HUES6 (cell line): ENCODE measurements around the gene GRM4.

Source experiments
- H3K27ac ChIP-seq: 2 replicates; pipeline ENCODE4 v1.7.0; 2013; ENCODE audit warnings: low read depth, mild to moderate bottlenecking, low read length, inconsistent platforms
- H3K27me3 ChIP-seq: 2 replicates; pipeline ENCODE4 v1.6.1; 2013; ENCODE audit warnings: low read length; ENCODE audit not compliant: control insufficient read depth, insufficient read depth
- H3K36me3 ChIP-seq: 2 replicates; pipeline ENCODE4 v1.6.1; 2013; ENCODE audit warnings: low read length; ENCODE audit not compliant: control insufficient read depth, insufficient read depth
- H3K4me1 ChIP-seq: 2 replicates; pipeline ENCODE4 v1.6.1; 2013; ENCODE audit warnings: low read length; ENCODE audit not compliant: control insufficient read depth, insufficient read depth
- H3K4me3 ChIP-seq: 2 replicates; pipeline ENCODE4 v1.5.1; 2013; ENCODE audit warnings: low read depth, low read length
- H3K9ac ChIP-seq: one replicate; pipeline ENCODE4 v1.6.1; 2013; ENCODE audit warnings: mild to moderate bottlenecking, low read length
- H3K9me3 ChIP-seq: 2 replicates; pipeline ENCODE4 v1.6.1; 2013; ENCODE audit warnings: low read depth, low read length; ENCODE audit not compliant: control insufficient read depth, insufficient read depth

GRM4 gene

DNA sequence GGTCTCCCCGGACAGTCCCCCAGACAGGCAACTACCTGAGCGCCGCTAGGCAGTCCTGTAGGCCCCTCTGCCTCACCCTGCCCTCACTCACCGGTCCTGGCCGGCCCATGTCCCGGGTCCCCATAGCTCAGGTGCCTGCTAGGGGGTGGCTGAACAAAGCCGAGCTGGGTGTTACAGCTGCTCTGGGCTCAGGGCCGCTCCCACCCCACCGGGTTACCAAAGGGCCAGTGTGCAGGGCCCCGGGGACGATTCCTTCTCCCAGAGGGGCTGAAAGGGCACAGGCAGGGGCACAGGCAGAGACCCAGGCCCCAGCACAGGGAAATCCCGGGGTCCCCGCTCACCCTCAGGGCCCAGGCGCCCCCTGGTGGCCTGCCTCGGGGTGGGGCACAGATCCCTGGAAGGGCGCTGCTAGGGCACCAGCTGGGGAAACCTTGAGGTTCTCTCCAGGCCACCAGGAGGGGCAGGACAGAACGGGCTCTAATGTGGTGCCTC is 118.4 kb downstream of the GRM4 start:
- Histone ChIP-seq H3K4me3 (no peak overlapping the region), H3K9me3 (peaks cover 5% of the 10 kb centered on the region), H3K27ac (no peak overlapping the region), H3K9ac (no peak overlapping the region), H3K4me1 (peaks cover 3% of the 10 kb centered on the region; the same call in 1 of the 2 replicates), H3K27me3 (no peaks in the 10 kb centered on the region), H3K36me3 (peaks cover 8% of the 10 kb centered on the region; the same call in 1 of the 2 replicates)

DNA sequence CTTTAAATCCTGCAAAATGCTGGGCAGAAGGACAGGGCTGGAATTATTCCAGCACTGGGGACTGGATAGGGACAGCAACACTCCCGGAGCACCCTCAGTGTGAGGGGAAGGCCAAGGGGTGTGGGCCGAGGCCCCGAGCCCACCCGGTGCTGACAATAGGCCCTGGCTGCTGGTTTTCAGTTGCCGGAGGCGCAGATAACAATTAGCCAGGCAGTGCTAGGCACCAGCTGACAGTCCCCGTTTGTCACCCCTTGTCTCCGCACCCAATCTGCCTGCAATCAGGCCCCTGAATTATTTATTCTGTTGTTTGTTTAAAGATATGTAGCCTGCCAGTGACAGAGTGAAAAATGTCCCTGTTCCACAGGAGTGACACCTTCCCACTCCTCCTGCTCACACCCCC is 120.0 kb downstream of the GRM4 start:
- H3K27ac ChIP-seq = no peak overlapping the region

DNA sequence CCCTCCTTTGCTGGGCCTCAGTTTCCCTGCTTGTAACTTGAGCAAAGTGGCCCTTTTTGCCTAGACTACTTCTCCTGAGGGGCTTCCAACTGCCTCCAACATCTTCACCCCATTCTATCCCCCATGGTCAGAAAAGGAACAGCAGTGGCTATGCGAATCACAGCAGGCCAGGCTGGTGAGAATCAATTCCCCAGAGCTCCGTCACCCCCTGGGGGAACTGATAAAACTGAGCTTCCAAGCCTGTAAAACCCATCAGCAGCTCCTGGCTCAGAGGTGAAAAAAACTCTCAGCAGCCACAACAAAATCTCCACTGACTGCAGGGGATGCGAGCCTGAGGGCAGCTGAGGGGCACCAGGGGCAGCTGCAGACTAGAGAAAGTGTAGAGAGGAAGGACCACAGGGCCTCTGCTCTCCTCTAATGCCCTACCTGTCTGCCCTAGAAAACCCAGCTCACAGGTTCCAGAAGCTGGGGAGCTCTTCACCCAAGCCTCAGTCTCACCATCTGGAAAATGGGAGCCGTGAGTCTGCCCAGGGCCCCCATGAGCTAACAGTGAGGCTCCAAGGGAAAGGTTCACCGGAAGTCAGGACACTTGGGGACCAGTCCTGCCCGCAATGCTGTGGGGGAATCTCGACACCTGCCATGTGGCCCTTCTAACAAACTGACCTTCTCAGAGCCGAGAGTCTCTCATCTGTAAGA is 120.6 kb downstream of the GRM4 start:
- H3K36me3 ChIP-seq = peaks cover 8% of the 10 kb centered on the region; the same call in 1 of the 2 replicates
- H3K9me3 ChIP-seq = peaks cover 5% of the 10 kb centered on the region
- no peak overlapping the region for H3K9ac ChIP-seq
- no peak overlapping the region for H3K4me3 ChIP-seq
- H3K4me1 ChIP-seq = peaks cover 4% of the 10 kb centered on the region; the same call in 1 of the 2 replicates
- no peaks in the 10 kb centered on the region for H3K27me3 ChIP-seq
- no peak overlapping the region for H3K27ac ChIP-seq

More for the DNA sequence above, 120.0 kb downstream of the GRM4 start:
- H3K9me3 ChIP-seq = peaks cover 5% of the 10 kb centered on the region
- no peak overlapping the region for H3K9ac ChIP-seq
- peaks cover 4% of the 10 kb centered on the region; the same call in 1 of the 2 replicates for H3K4me1 ChIP-seq
- H3K27me3 ChIP-seq = no peaks in the 10 kb centered on the region
- H3K4me3 ChIP-seq = no peak overlapping the region
- H3K36me3 ChIP-seq = peaks cover 8% of the 10 kb centered on the region; the same call in 1 of the 2 replicates

DNA sequence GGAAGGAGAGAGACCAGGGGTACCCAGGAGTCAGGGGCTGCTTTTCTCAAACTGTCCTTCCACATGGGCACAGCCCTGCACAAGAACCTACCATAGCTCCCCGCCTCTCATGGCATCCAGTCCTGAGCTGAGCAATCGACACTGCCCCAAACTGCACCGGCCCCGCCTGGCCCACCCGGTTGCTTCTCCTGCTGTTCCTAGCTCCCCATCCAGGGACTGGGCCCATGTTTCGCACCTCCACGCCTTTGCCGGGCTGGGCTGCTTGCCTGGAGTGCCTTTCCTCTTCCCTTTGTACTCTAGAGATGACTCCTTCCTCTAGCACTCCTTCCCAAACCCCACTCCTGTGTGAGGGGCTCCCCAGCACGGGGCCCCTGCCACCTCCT is 123.0 kb downstream of the GRM4 start:
- no peak overlapping the region for H3K4me3 ChIP-seq
- H3K27me3 ChIP-seq = no peaks in the 10 kb centered on the region

DNA sequence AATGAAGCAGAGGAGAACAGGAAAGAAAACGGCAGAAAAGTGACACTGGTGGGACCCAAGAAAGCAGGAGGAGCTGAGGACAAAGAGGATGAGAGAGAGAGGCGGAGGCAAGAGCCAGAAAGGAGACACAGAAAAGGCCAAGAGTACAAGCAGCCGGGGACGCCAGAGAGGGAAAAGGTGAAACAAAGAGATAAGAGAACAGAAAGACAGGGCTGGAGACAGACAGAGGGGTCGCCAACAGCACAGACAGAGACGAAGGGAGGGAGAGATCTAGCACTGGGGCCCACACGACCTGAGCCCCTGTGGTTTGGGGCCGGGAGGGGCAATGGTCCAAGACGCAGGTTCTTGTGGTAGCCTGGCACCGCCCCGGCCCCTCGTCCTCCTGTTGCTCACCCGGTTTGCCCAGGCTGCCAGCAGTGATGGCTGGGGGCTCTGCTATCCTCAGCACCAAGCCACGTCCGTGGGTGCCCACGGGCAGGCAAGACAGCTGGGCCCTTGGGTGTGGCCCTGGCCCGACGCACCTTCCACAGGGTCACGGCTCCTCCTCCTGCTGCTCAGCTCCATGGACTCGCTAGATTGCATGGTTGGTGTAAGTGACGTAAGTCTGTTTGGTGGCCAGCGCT is 123.5 kb downstream of the GRM4 start:
- Histone ChIP-seq H3K4me1 (peaks cover 4% of the 10 kb centered on the region; the same call in 1 of the 2 replicates), H3K36me3 (peaks cover 8% of the 10 kb centered on the region; the same call in 1 of the 2 replicates), H3K4me3 (no peak overlapping the region), H3K9ac (no peak overlapping the region), H3K27me3 (no peaks in the 10 kb centered on the region), H3K9me3 (peaks cover 5% of the 10 kb centered on the region), H3K27ac (no peak overlapping the region)

More for the DNA sequence above, 123.0 kb downstream of the GRM4 start:
- H3K4me1 ChIP-seq = peaks cover 4% of the 10 kb centered on the region; the same call in 1 of the 2 replicates
- H3K27ac ChIP-seq = no peak overlapping the region
- peaks cover 8% of the 10 kb centered on the region; the same call in 1 of the 2 replicates for H3K36me3 ChIP-seq
- H3K9ac ChIP-seq = no peak overlapping the region
- peaks cover 5% of the 10 kb centered on the region for H3K9me3 ChIP-seq

DNA sequence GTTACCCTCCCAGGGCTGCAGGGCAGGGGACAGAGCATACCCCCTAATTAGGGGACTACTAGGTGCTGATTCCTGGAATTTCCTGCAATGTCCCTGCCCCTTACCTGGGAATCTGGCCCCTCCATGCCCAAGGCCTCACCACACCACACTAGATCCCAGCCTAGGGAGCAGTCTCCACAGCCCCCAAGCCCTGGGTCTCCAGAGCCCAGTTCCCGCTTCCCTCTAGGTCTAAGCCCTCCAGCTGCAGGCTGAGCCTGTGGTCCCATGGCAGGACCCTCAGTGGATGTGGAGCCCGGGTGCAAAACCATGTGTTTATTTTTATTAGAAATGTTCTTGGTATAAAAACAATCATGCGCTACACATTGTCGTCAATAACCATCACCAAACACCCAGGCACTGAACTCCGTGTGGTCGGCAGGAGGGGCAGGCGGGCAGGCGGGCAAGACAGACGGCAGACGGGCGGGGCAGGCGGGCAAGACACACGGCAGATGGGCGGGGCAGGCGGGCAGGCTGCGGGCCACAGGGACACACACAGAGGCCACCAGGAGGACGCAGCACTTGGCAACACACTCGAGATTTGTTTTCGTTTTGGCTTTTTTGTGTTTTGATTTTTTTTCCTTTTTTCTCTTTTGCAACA is 124.2 kb downstream of the GRM4 start:
- Histone ChIP-seq H3K27ac (no peak overlapping the region), H3K36me3 (peaks cover 8% of the 10 kb centered on the region; the same call in 1 of the 2 replicates), H3K4me3 (no peak overlapping the region), H3K4me1 (0 out of 2 replicates have a peak, but pooled peaks cover 4% of the 10 kb centered on the region), H3K9me3 (peaks cover 9% of the 10 kb centered on the region), H3K27me3 (no peaks in the 10 kb centered on the region), H3K9ac (no peak overlapping the region)

DNA sequence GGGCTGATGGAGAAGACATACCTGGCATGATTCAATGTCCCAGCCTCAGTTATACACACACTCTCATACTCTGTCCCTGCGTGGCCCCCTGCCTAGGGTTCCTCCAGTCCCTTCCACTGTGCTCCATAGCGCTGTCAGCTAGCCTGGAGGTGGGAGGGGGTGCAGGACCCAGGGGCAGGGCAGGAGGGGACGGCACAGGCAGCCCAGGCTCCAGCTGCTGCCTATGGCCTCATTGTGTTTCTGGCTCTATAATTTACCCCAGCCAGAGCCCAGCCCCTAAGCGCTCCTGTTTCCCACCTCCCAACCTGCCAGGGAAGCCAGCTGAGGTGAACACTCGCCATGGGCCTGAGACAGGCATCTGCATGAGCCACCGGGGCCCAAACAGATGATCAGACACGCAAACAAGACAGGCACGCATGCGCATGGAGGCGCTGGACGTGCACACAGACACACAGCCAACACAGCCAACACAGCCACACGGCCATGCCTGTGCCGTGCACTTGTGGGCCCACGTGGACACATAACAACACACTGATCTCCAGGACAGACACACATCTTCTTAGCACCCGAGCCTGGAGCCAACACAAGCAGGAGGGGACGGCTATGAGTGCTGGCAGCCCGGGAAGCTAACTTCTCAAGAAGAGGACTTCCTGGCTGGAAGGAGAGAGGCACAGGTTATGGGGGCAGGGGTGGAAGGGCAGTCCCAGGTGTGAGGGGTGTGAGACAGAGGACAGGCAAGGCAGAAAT is 124.9 kb downstream of the GRM4 start:
- Histone ChIP-seq H3K4me3 (no peak overlapping the region), H3K9ac (no peak overlapping the region), H3K27me3 (no peaks in the 10 kb centered on the region), H3K27ac (no peak overlapping the region), H3K4me1 (peaks cover 7% of the 10 kb centered on the region), H3K9me3 (peaks cover 11% of the 10 kb centered on the region), H3K36me3 (peaks cover 8% of the 10 kb centered on the region; the same call in 1 of the 2 replicates)

DNA sequence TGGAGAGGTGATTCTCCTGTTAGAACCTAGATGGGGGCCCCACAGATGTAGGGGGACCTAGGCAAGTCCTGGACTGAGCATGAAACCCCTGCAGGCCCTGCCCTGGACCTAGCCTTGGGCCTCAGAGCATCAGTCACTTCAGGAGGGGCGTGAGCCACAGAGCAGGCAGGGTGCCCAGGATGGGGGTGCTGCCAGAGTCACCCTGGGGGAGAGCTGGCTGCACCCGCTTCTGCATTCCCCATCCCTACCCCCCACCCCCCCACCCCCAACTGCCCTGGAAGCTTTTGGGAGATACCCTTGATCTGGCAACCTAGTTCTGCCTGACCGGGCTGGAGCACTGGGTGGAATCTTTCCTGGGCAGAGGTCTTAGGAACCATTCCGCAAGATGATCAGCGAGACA is 125.6 kb downstream of the GRM4 start:
- H3K4me1 ChIP-seq = peaks cover 14% of the 10 kb centered on the region
- no peak overlapping the region for H3K4me3 ChIP-seq
- no peak overlapping the region for H3K9ac ChIP-seq
- H3K9me3 ChIP-seq = peaks cover 11% of the 10 kb centered on the region
- H3K27ac ChIP-seq = no peak overlapping the region
- H3K27me3 ChIP-seq = no peaks in the 10 kb centered on the region
- peaks cover 8% of the 10 kb centered on the region; the same call in 1 of the 2 replicates for H3K36me3 ChIP-seq

DNA sequence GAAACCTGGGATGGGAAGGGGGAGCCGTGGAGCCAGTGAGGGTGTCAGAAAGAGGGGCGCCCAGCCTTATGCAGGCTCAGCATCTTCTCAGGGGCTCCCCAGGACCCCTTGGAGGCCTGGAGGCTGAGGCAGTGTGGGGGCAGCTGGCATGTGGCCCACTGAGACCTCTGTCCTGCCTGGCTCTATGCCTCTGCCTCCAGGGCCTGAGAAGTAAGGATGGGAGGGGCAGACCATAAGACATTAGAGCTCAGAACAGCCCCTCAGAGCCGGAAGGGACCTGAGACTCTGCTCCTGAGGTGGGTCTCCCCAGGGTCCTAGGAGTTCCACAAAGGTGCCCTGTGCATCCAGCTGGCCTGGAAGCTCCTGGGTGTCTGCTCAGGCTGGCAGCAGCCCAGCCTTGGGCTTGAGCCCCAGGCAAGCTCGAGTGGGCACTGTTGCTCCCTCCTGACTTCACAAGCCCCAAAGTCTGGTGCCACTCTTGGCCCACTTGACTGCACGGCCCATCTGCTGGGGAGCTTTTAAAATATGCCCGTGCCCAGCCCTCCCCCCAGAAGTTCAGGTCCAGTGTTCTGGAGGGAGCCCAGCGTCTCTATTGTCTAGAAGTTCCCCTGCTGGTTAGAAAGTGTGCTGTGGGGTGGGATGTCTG is 126.8 kb downstream of the GRM4 start:
- no peak overlapping the region for H3K9ac ChIP-seq
- no peak overlapping the region for H3K4me3 ChIP-seq
- H3K27ac ChIP-seq = no peak overlapping the region
- peaks cover 1% of the 10 kb centered on the region; the same call in 1 of the 2 replicates for H3K36me3 ChIP-seq
- peaks cover 6% of the 10 kb centered on the region; the same call in 1 of the 2 replicates for H3K27me3 ChIP-seq
- peaks cover 18% of the 10 kb centered on the region for H3K4me1 ChIP-seq
- H3K9me3 ChIP-seq = peaks cover 8% of the 10 kb centered on the region

DNA sequence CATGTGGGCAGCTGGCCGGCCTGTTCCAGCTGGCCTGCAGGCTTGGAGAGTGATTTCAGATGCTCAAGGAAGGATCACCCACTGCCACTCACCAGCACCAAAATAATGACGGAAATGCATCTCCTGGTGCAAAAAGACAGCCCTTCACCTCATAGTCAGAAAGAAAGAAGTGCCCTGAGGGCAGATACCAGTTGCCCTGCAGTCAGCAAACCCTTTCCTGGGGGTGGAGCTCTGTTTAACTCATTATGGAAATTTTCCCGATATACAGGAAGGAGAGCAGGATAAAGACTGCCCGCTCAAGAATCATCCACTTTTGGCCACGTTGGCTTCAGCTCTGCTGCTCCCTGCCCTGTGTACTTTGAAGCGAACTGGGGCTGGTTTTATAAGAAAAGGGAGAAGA is 127.9 kb downstream of the GRM4 start:
- no peak overlapping the region for H3K4me3 ChIP-seq
- H3K4me1 ChIP-seq = peaks cover 18% of the 10 kb centered on the region
- no peaks in the 10 kb centered on the region for H3K36me3 ChIP-seq
- H3K9ac ChIP-seq = no peak overlapping the region
- H3K9me3 ChIP-seq = peaks cover 6% of the 10 kb centered on the region; the same call in 1 of the 2 replicates
- H3K27me3 ChIP-seq = peaks cover 13% of the 10 kb centered on the region; the same call in 1 of the 2 replicates
- H3K27ac ChIP-seq = no peak overlapping the region
